DND-41 (cell line): Measurements from ENCODE around the gene DCLK2.

Experiments
- ATAC-seq: fragments of 200-7000 bp; cut with Tn5 transposase; 3 replicates; pipeline ENCODE4 v1.9.1; 2021; ENCODE audit warnings: low read depth; ENCODE audit not compliant: insufficient read depth
- DNase-seq: peaks from one replicate; pipeline ENCODE4 v3.0.0-alpha.2; 2020
- H2AFZ ChIP-seq: 2 replicates; pipeline ENCODE4 v1.6.0; 2012; ENCODE audit warnings: low read depth, low read length
- H3K27ac ChIP-seq: 2 replicates; pipeline ENCODE4 v1.5.1; 2012; ENCODE audit warnings: low read length, inconsistent platforms
- H3K27me3 ChIP-seq: fragments of 200-600 bp; sonication (generic); 2 replicates; pipeline ENCODE4 v1.6.0; 2012; ENCODE audit warnings: low read length, mild to moderate bottlenecking, inconsistent platforms; ENCODE audit not compliant: insufficient read depth, poor library complexity
- H3K36me3 ChIP-seq: 2 replicates; pipeline ENCODE4 v1.5.1; 2012; ENCODE audit warnings: low read length, inconsistent platforms; ENCODE audit not compliant: insufficient read depth
- H3K4me1 ChIP-seq: 2 replicates; pipeline ENCODE4 v1.5.1; 2012; ENCODE audit warnings: mild to moderate bottlenecking, low read length; ENCODE audit not compliant: insufficient read depth
- H3K4me2 ChIP-seq: 2 replicates; pipeline ENCODE4 v1.6.0; 2012; ENCODE audit warnings: mild to moderate bottlenecking, moderate library complexity, low read length, inconsistent platforms; ENCODE audit not compliant: insufficient read depth
- H3K4me3 ChIP-seq, 2 experiments: fragments of 200-600 bp in 1 of 2; shearing (Covaris generic) in 1 of 2; 2 replicates each; pipeline ENCODE4 v1.5.1; 2012 to 2016; ENCODE audit warnings: inconsistent platforms in 2 of 2, low read length in 2 of 2, mild to moderate bottlenecking in 2 of 2, low read depth in 1 of 2, moderate library complexity in 1 of 2
- H3K79me2 ChIP-seq: 2 replicates; pipeline ENCODE4 v1.6.0; 2012; ENCODE audit warnings: low read length, inconsistent platforms; ENCODE audit not compliant: insufficient read depth
- H3K9ac ChIP-seq: 2 replicates; pipeline ENCODE4 v1.6.0; 2012; ENCODE audit warnings: low read depth, mild to moderate bottlenecking, inconsistent platforms, low read length, moderate library complexity
- H3K9me3 ChIP-seq: 2 replicates; pipeline ENCODE4 v1.5.1; 2012; ENCODE audit warnings: low read length, moderate library complexity, mild to moderate bottlenecking, inconsistent platforms; ENCODE audit not compliant: insufficient read depth, severe bottlenecking
- H4K20me1 ChIP-seq: 2 replicates; pipeline ENCODE4 v1.6.0; 2012; ENCODE audit warnings: low read length; ENCODE audit not compliant: insufficient read depth
- CTCF ChIP-seq: IDR thresholded peaks from 2 replicates; pipeline ENCODE4 v1.5.1; 2012; ENCODE audit warnings: borderline replicate concordance, low read length, moderate library complexity, mild to moderate bottlenecking; ENCODE audit not compliant: poor library complexity, severe bottlenecking; ENCODE audit errors: extremely low read depth
- EZH2 ChIP-seq: IDR thresholded peaks from 3 replicates; pipeline ENCODE4 v1.6.1; 2012; ENCODE audit warnings: borderline replicate concordance, low read depth, mild to moderate bottlenecking, moderate library complexity, low read length, inconsistent platforms; ENCODE audit not compliant: severe bottlenecking

The DCLK2 gene

DNA sequence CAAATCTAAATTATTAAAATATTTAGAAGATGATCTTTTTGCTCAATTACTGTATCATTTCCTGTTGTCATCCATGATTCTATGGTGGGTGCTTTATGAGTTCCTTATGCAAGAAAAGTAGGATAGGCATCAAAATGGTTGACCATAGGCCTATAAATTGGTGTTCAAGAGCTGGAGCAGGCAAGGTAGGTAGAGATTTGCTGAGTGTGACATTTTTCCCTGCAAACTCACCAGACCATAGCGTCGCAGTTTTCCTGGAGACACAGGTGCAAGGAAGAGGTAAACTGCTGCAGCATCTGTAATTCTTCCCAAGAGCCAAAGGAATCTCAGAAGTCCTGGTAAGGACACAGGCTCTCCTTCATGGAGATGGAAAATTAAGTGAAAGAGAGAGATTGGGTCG lies 33.7 kb upstream of the DCLK2 start:
- Histone ChIP-seq H4K20me1 (no peaks in the 10 kb centered on the region), H3K36me3 (no peaks in the 10 kb centered on the region), H3K4me1 (no peaks in the 10 kb centered on the region), H2AFZ (no peak overlapping the region), H3K9me3 (no peaks in the 10 kb centered on the region), H3K4me3 (no peak overlapping the region), H3K9ac (no peak overlapping the region), H3K27me3 (no peaks in the 10 kb centered on the region), H3K79me2 (no peaks in the 10 kb centered on the region), H3K27ac (no peak overlapping the region), H3K4me2 (no peak overlapping the region)
- TF ChIP-seq EZH2 (no peak), CTCF (no peak)
- ATAC-seq (no peak), DNase-seq (no peak)

DNA sequence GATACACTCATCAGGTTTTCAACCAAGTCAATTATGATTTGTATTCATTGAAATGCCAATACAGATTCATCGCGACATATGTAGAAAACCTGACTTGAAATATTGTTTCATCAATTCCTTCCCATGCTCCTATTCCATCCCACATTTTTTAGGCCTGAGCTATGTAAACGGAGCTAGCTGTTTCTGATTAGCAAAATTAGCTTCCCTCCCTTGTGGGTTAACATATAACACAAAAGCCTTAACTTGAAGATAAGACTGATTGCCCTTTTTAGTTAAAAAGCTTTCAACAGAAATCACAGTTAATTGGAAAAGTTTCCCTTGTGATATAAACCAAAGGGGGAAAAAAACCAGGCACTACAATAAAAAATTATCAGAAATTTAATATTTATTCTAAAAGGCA lies 32.8 kb upstream of the DCLK2 start:
- Histone ChIP-seq H3K9ac (no peak overlapping the region), H3K4me2 (no peak overlapping the region), H2AFZ (no peak overlapping the region), H3K27me3 (no peaks in the 10 kb centered on the region), H3K79me2 (no peaks in the 10 kb centered on the region), H3K36me3 (no peaks in the 10 kb centered on the region), H3K4me1 (no peaks in the 10 kb centered on the region), H4K20me1 (no peaks in the 10 kb centered on the region), H3K4me3 (no peak overlapping the region), H3K9me3 (no peaks in the 10 kb centered on the region), H3K27ac (no peak overlapping the region)
- no peak for TF ChIP-seq EZH2
- TF ChIP-seq CTCF, result no peak
- ATAC-seq, result no peak
- no peak for DNase-seq

DNA sequence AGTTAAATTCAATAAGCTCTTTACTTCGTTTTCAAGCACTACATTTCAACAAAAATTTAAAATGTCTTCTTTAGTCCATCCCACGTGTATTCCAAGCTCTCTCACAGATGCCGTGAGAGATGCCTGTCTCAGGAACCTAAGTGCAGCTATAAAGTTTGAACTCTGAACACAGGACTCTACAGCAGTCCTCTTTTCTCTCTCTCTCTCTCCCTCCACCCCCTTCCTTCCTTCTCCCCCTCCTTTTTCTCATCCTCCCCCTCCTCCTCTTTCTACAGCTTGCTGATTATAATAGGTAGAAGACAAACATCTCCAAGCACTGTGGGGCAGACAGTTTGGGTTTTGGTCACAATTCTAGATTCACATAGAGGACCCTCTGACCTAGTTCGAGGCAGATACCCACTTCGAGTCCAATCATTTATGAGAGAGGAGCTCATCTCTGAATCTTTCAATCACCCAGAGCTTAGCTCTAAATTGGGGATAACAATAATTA lies 31.5 kb upstream of the DCLK2 start:
- Histone ChIP-seq H4K20me1 (no peaks in the 10 kb centered on the region), H3K4me1 (no peaks in the 10 kb centered on the region), H3K4me3 (no peak overlapping the region), H3K27ac (no peak overlapping the region), H3K36me3 (no peaks in the 10 kb centered on the region), H3K4me2 (no peak overlapping the region), H3K9me3 (no peaks in the 10 kb centered on the region), H3K27me3 (no peaks in the 10 kb centered on the region), H3K79me2 (no peaks in the 10 kb centered on the region), H3K9ac (no peak overlapping the region), H2AFZ (no peak overlapping the region)
- DNase-seq (no peak), ATAC-seq (no peak)
- TF ChIP-seq EZH2 (no peak), CTCF (no peak)

GRCh38 chr4:150047546-150047945 lies 30.7 kb upstream of the DCLK2 start:
- Histone ChIP-seq H3K27me3 (no peaks in the 10 kb centered on the region), H3K36me3 (no peaks in the 10 kb centered on the region), H3K79me2 (no peaks in the 10 kb centered on the region), H3K27ac (no peak overlapping the region), H3K4me3 (no peak overlapping the region), H3K4me1 (no peaks in the 10 kb centered on the region), H2AFZ (no peak overlapping the region), H3K9ac (no peak overlapping the region), H3K9me3 (no peaks in the 10 kb centered on the region), H3K4me2 (no peak overlapping the region), H4K20me1 (no peaks in the 10 kb centered on the region)
- TF ChIP-seq EZH2 (no peak), CTCF (no peak)
- ATAC-seq (no peak), DNase-seq (no peak)
